WTC11 (cell line): ENCODE results near the gene AMIGO3. TPM values are rescaled to one million over a fixed set of nuclear protein-coding genes. Genes with fewer than 3 reads are reported as not detected.

ENCODE experiments used
- ATAC-seq: fragments of 200-7000 bp; cut with Tn5 transposase; 2 replicates; pipeline ENCODE4 v1.10.0; 2021; ENCODE audit warnings: mild to moderate bottlenecking, moderate library complexity
- CTCF ChIA-PET: fragments of 300-600 bp; sonication (Branson Sonifier 250); formaldehyde crosslinking; loops from one replicate; lab custom pipeline; 2021; ENCODE audit warnings: antibody characterized with exemption; lab: Charles Lee
- POLR2A ChIA-PET: fragments of 350-600 bp; sonication (Branson Sonifier 250); formaldehyde crosslinking; loops from one replicate; lab custom pipeline; 2021; ENCODE audit warnings: antibody characterized with exemption; lab: Charles Lee
- DNase-seq: peaks from one replicate; pipeline ENCODE4 v3.0.0; 2021; ENCODE audit warnings: low spot score
- H3K27ac Mint-ChIP-seq: 2 replicates; pipeline ENCODE4 v1.8.0; 2021; ENCODE audit warnings: mixed read lengths
- H3K27me3 Mint-ChIP-seq: 2 replicates; pipeline ENCODE4 v1.8.0; 2021; ENCODE audit warnings: low read depth, mild to moderate bottlenecking, moderate library complexity, mixed read lengths
- H3K36me3 Mint-ChIP-seq: 2 replicates; pipeline ENCODE4 v1.8.0; 2021; ENCODE audit warnings: mixed read lengths
- H3K4me1 Mint-ChIP-seq: 2 replicates; pipeline ENCODE4 v1.8.0; 2022; ENCODE audit warnings: mixed read lengths
- H3K4me3 Mint-ChIP-seq: 2 replicates; pipeline ENCODE4 v1.8.0; 2021; ENCODE audit warnings: mild to moderate bottlenecking, moderate library complexity, mixed read lengths
- H3K9me3 Mint-ChIP-seq: 2 replicates; pipeline ENCODE4 v1.8.0; 2021; ENCODE audit warnings: mixed read lengths
- E2F1 ChIP-seq: sonication (generic); formaldehyde crosslinking; IDR thresholded peaks from 2 replicates; pipeline ENCODE4 v1.8.0; 2022; ENCODE audit warnings: mild to moderate bottlenecking, missing genetic modification reagents
- E2F5 ChIP-seq: sonication (generic); formaldehyde crosslinking; IDR thresholded peaks from 2 replicates; pipeline ENCODE4 v1.8.1; 2022; ENCODE audit warnings: mild to moderate bottlenecking, moderate library complexity, missing genetic modification reagents
- ELF4 ChIP-seq: sonication (generic); formaldehyde crosslinking; IDR thresholded peaks from 2 replicates; pipeline ENCODE4 v1.8.1; 2022; ENCODE audit warnings: low read depth, mild to moderate bottlenecking, moderate library complexity, missing genetic modification reagents
- GRHL2 ChIP-seq: fragments of 250-450 bp; sonication (Bioruptor Pico); IDR thresholded peaks from 2 replicates; pipeline ENCODE4 v1.8.0; 2022; ENCODE audit warnings: mild to moderate bottlenecking, moderate library complexity; ENCODE audit not compliant: insufficient replicate concordance, severe bottlenecking
- IRF1 ChIP-seq: sonication (generic); formaldehyde crosslinking; IDR thresholded peaks from 2 replicates; pipeline ENCODE4 v1.8.0; 2023; ENCODE audit warnings: missing genetic modification reagents
- NFATC4 ChIP-seq: fragments of 250-450 bp; sonication (Bioruptor Pico); IDR thresholded peaks from 2 replicates; pipeline ENCODE4 v1.9.0; 2021; ENCODE audit warnings: mild to moderate bottlenecking
- NFE2L1 ChIP-seq: sonication (generic); formaldehyde crosslinking; IDR thresholded peaks from 2 replicates; pipeline ENCODE4 v1.8.1; 2023; ENCODE audit warnings: missing genetic modification reagents
- ZNF121 ChIP-seq: sonication (generic); formaldehyde crosslinking; IDR thresholded peaks from 2 replicates; pipeline ENCODE4 v1.8.0; 2023; ENCODE audit warnings: missing genetic modification reagents
- ZNF219 ChIP-seq: sonication (generic); formaldehyde crosslinking; IDR thresholded peaks from 2 replicates; pipeline ENCODE4 v1.8.0; 2023; ENCODE audit warnings: missing genetic modification reagents, mild to moderate bottlenecking, borderline replicate concordance
- ZNF232 ChIP-seq: sonication (generic); formaldehyde crosslinking; IDR thresholded peaks from 2 replicates; pipeline ENCODE4 v1.8.0; 2022; ENCODE audit warnings: mild to moderate bottlenecking, missing genetic modification reagents
- ZNF263 ChIP-seq: sonication (generic); formaldehyde crosslinking; IDR thresholded peaks from 2 replicates; pipeline ENCODE4 v1.8.1; 2022; ENCODE audit warnings: low read depth, mild to moderate bottlenecking, moderate library complexity, missing genetic modification reagents
- ZNF317 ChIP-seq: sonication (generic); formaldehyde crosslinking; IDR thresholded peaks from 2 replicates; pipeline ENCODE4 v1.8.1; 2023; ENCODE audit warnings: low read depth, mild to moderate bottlenecking, moderate library complexity, missing genetic modification reagents, borderline replicate concordance
- ZNF532 ChIP-seq: fragments of 250-450 bp; sonication (Bioruptor Pico); IDR thresholded peaks from 2 replicates; pipeline ENCODE4 v1.9.0; 2021; ENCODE audit warnings: mild to moderate bottlenecking, borderline replicate concordance
- total RNA-seq: library from RNA; stranded (reverse); gene quantifications from 3 replicates; pipeline ENCODE4 v1.2.3, GENCODE V29; 2021
- TF ChIP-seq, protein P1 (sequence below): sonication (generic); formaldehyde crosslinking; IDR thresholded peaks from 2 replicates; pipeline ENCODE4 v1.8.1; 2023; ENCODE audit warnings: mild to moderate bottlenecking, moderate library complexity, missing genetic modification reagents
- TF ChIP-seq, protein P2 (sequence below): sonication (generic); formaldehyde crosslinking; IDR thresholded peaks from 2 replicates; pipeline ENCODE4 v1.8.1; 2022; ENCODE audit warnings: low read depth, missing genetic modification reagents, borderline replicate concordance

The AMIGO3 gene
- total RNA-seq, 1 experiment from 2014 or later: 3.9 TPM

DNA sequence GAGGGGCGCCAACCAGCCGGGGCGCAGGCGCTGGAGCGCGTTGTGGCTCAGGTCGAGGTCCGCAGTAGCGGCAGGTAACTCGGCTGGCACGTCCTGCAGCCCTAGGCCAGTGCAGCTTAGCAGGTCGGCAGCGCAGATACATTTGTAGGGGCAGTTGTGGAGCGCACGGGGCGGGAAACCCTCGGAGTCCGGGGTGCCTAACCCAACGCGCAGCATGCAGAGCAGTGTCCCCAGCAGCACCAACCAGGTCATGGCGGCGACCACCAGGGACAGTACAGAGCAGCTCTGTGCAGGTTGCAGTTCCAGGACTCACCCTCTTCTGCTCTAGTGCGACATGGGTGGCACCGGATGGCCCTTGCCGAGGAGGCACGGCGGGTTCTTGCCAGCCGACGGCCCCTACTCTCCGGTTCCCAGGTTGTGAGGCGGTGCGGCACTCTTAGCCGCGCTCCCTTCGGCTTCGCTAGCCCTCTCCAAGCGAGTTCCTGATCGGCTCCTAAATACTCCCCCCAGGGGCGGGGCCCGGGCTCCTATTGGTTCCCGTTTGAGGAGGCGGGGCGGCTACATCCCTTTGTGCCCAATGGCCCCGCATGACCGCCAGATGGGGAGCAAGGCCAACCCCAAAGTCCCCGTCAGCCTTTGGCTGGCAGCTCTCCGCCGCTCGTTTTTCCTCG is at the start of gene AMIGO3 (continued):
- TF ChIP-seq ELF4 (CRISPR knock-in tag) (no peak), ZNF263 (CRISPR knock-in tag) (no peak), E2F1 (CRISPR knock-in tag) (0 out of 2 replicates have a peak, but pooled peaks have one; percentile 29), ZNF232 (peak; percentile 78), E2F5 (peak; percentile 17), ZNF317 (no peak), NFE2L1 (CRISPR knock-in tag) (no peak), ZNF532 (peak; percentile 56; the same call in 1 of the 2 replicates), GRHL2 (CRISPR knock-in tag) (no peak), NFATC4 (CRISPR knock-in tag) (peak; percentile 91), IRF1 (peak; percentile 32; the same call in 1 of the 2 replicates), ZNF219 (CRISPR knock-in tag) (no peak)
- TF ChIP-seq, protein P1, sequence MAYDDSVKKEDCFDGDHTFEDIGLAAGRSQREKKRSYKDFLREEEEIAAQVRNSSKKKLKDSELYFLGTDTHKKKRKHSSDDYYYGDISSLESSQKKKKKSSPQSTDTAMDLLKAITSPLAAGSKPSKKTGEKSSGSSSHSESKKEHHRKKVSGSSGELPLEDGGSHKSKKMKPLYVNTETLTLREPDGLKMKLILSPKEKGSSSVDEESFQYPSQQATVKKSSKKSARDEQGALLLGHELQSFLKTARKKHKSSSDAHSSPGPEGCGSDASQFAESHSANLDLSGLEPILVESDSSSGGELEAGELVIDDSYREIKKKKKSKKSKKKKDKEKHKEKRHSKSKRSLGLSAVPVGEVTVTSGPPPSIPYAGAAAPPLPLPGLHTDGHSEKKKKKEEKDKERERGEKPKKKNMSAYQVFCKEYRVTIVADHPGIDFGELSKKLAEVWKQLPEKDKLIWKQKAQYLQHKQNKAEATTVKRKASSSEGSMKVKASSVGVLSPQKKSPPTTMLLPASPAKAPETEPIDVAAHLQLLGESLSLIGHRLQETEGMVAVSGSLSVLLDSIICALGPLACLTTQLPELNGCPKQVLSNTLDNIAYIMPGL: peak; percentile 83

- Mint-ChIP-seq H3K27ac (no peak overlapping the region), H3K27me3 (no peaks in the 10 kb centered on the region), H3K36me3 (no peaks in the 10 kb centered on the region; the same call in 1 of the 2 replicates), H3K9me3 (no peaks in the 10 kb centered on the region), H3K4me3 (no peak overlapping the region), H3K4me1 (no peaks in the 10 kb centered on the region)
- TF ChIP-seq, protein P2, sequence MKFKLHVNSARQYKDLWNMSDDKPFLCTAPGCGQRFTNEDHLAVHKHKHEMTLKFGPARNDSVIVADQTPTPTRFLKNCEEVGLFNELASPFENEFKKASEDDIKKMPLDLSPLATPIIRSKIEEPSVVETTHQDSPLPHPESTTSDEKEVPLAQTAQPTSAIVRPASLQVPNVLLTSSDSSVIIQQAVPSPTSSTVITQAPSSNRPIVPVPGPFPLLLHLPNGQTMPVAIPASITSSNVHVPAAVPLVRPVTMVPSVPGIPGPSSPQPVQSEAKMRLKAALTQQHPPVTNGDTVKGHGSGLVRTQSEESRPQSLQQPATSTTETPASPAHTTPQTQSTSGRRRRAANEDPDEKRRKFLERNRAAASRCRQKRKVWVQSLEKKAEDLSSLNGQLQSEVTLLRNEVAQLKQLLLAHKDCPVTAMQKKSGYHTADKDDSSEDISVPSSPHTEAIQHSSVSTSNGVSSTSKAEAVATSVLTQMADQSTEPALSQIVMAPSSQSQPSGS (CRISPR knock-in tag): no peak
- TF ChIP-seq ZNF121 (CRISPR knock-in tag): 0 out of 2 replicates have a peak, but pooled peaks have one; percentile 36
- DNase-seq: no peak
- ATAC-seq: no peak
- ChIA-PET CTCF (no interaction called here), POLR2A (no interaction called here)
Observed at GRCh38 chr3:49763981-49764380, 44.5 kb upstream of the AMIGO3 start.
